SH-SY5Y (cell line): Measurements from ENCODE around the gene SLC12A7.

Source experiments
- GATA2 ChIP-seq: IDR thresholded peaks from 2 replicates; pipeline ENCODE4 v1.6.1; 2011; ENCODE audit warnings: mild to moderate bottlenecking, low read depth, low read length
- GATA3 ChIP-seq: IDR thresholded peaks from 2 replicates; pipeline ENCODE4 v1.6.1; 2011; ENCODE audit warnings: low read depth, mild to moderate bottlenecking, low read length, moderate library complexity

DNA sequence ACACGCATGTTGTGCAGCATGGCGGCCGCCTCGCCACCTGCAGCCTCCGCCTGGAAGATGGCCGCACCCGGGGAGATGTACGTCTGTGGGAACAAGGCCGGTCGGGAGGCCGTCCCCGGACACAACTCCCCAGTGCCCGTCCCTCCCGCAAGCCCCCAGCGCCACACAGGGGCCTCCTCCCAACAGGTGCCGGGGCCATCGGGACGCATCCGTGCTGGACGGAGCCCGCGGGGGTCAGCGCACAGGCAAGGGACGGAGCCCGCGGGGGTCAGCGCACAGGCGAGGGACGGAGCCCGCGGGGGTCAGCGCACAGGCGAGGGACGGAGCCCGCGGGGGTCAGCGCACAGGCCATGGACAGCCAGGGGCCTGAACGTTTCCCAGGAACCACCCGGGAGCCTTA is 26.5 kb downstream of the SLC12A7 start:
- TF ChIP-seq GATA3: no peak
- TF ChIP-seq GATA2: no peak
